ENCODE results near the gene GPS2. TPM values are rescaled to one million over a fixed set of nuclear protein-coding genes. Genes with fewer than 3 reads are reported as not detected.

Gene GPS2
- total and polyA plus RNA-seq, 10 of the 15 experiments (the other 5 are each of a cell fraction or from before 2014, with no cell fraction given), result 10.2 to 96.4 (median 42.5) TPM

- TF ChIP-seq NKRF (conservative IDR thresholded peaks at IDR 0.05) (peak; percentile 67), BHLHE40 (IDR thresholded peaks at IDR 0.05; ENCODE audit: borderline replicate concordance in 1 of 2, low read depth in 2 of 2, low read length in 1 of 2) (peak; percentile 27 to 45; a peak in 3 of 4 replicates), POLR2AphosphoS5 (IDR thresholded peaks at IDR 0.05; ENCODE audit: low read length) (peak; percentile 79), PKNOX1 (IDR thresholded peaks at IDR 0.05) (peak; percentile 68), SUPT20H (IDR thresholded peaks at IDR 0.05; ENCODE audit: borderline replicate concordance, control insufficient read depth, low read depth, low read length) (no peak), ZNF384 (IDR thresholded peaks at IDR 0.05; ENCODE audit: borderline replicate concordance, low read depth, low read length) (no peak), ZBTB11 (CRISPR knock-in tag; IDR thresholded peaks at IDR 0.05) (no peak), RFX5 (IDR thresholded peaks at IDR 0.05; ENCODE audit: low read depth, low read length) (0 out of 2 replicates have a peak, but pooled peaks have one; percentile 11), ZZZ3 (IDR thresholded peaks at IDR 0.05; ENCODE audit: control insufficient read depth, insufficient read length, low read depth) (no peak), RELA (IDR thresholded peaks at IDR 0.05; ENCODE audit: borderline replicate concordance, partially characterized antibody) (no peak), NR2F1 (conservative IDR thresholded peaks at IDR 0.05) (peak; percentile 40; the same call in 1 of the 2 replicates), USF1 (IDR thresholded peaks at IDR 0.05; ENCODE audit: borderline replicate concordance, extremely low read length, insufficient read depth, low read depth, low read length) (no peak), WRNIP1 (IDR thresholded peaks at IDR 0.05; ENCODE audit: borderline replicate concordance, low read depth, low read length) (no peak), PRDM15 (CRISPR knock-in tag; IDR thresholded peaks at IDR 0.05) (no peak), GATAD2B (conservative IDR thresholded peaks at IDR 0.05; ENCODE audit: low read depth) (peak; percentile 65; the same call in 1 of the 2 replicates), HCFC1 (IDR thresholded peaks at IDR 0.05; ENCODE audit: low read length) (peak; percentile 64), ATF7 (IDR thresholded peaks at IDR 0.05; ENCODE audit: low read depth) (no peak)
Observed at GRCh38 chr17:7329374-7329996, 14.3 kb upstream of the GPS2 start (continued).

Data from GM12878 (cell line).